NCI-H2107 treated with DMSO at 0.1 percent for 48 hours (cell line): Measurements from ENCODE around the gene BTBD6.
"Not testable (repeated sequence)": the region's sequence is repeated elsewhere in the genome, so short reads cannot be mapped to it uniquely, and the experiment has no call there.

Experiments
- DNase-seq: peaks from one replicate; lab custom pipeline; 2025; ENCODE audit not compliant: unreplicated experiment; lab: John Stamatoyannopoulos, UW

BTBD6 gene

DNA sequence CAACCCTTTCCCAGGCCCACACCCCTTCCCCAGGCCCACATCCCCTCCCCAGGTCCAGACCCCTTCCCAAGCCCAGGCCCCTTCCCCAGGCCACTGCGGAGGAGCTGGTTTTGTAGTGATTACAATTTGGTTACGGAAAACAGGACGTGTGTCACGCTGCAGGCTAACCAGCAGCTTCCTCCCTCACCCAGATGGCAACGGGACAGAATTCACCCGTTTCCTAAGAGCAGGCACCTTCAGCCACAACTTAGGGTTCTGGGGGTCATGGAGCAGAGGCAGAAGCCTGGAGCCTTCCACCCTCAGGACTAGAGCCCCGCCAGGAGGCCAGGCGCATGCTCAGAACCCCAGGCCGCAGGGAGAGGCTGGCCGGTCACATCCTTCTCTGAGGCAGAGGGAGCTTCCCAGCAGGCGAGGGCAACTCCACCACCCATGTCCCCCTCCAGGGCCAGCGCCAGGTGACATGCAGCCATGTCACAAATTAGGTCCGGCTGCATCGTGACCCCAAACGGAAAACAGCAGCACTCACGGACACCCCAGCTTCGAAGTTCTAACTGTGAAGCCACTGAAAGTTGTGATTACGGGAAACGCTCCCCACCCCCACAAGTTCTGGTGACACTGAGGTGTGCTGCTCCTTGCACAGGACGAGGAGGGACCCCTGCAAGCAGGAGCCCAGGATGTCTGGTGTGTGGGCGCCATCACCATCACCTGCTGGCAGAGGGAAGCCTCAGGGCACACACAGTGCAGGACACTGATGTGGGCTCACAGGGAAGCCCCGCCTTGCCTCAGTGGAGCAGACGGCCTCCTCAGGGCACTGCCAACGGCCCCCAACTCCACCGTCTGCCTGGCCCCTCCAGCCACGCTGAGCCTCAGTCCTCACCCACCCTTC, 44.7 kb downstream of the BTBD6 start:
- no peak for DNase-seq

GRCh38 chr14:105294142-105294597, 45.8 kb downstream of the BTBD6 start:
- peak; percentile 53 for DNase-seq

DNA sequence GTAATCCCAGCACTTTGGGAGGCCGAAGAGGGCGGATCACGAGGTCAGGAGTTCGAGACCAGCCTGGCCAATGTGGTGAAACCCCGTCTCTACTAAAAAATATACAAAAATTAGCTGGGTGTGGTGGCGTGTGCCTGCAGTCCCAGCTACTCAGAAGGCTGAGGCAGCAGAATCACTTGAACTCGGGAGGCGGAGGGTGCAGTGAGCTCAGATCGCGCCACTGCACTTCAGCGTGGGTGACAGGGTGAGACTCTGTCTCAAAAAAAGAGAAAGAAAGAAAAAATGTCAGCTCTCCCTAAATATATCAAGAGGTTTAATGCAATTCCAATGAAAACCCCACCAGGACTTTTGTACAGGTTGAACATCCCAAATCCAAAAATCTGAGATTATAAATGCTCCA, 49.0 kb downstream of the BTBD6 start:
- DNase-seq: not testable (repeated sequence)

DNA sequence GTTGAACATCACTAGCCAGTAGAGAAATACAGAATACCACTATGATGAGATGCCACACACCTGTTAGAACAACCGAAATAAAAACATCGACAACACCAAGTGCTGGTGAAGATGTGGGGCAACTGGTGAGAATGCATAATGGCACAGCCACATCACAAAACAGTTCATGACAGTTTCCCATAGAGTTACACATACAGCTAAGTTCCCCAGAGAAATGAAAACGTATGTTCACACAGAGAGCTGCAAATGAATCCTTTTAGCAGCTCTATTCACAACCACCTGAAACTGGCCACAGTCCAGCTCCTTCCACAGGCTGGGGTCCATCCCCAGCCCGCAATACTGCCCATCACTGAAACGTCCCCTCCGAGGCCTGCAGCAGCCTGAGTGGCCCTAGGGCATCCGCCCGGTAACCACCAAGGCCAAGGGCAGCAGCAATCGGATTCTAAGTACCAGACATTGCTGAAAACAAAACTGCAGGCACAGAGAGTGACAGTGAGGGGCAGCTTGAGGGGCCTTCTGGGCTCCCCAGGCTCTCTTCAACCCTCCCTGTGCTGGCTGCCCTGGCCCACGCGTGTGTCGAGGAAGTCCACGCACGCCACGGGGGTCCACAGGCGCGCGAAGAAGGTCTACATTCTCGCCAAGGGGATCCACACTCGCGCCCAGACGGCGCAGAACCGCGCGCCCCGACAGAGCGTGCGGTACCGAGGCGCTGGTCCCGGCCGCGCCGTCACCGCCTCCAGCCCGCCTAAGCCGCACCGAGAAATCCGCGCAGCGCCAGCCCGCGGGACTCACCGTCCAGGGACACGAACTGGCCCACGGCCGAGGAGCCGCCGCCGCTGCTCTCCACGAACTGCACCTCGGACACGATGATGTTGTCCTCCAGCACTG, 51.6 kb downstream of the BTBD6 start:
- no peak for DNase-seq
